Skeletal muscle satellite cell (primary cell): ENCODE data around the gene LTV1. TPM values are rescaled to one million over a fixed set of nuclear protein-coding genes. Genes with fewer than 3 reads are reported as not detected.
A peak's percentile ranks its signal among the peaks of the same experiment; 100 is the strongest.
"Not testable (repeated sequence)": the region's sequence is repeated elsewhere in the genome, so short reads cannot be mapped to it uniquely, and the experiment has no call there.

Source experiments
- H3K27me3 ChIP-seq: 2 replicates; pipeline ENCODE4 v1.7.0; 2013; ENCODE audit warnings: low read length; ENCODE audit not compliant: control insufficient read depth, insufficient read depth
- H3K36me3 ChIP-seq: 2 replicates; pipeline ENCODE4 v1.7.0; 2013; ENCODE audit warnings: mild to moderate bottlenecking, control low read depth, low read length; ENCODE audit not compliant: insufficient read depth
- H3K4me1 ChIP-seq: 2 replicates; pipeline ENCODE4 v1.7.0; 2013; ENCODE audit warnings: low read length; ENCODE audit not compliant: control insufficient read depth, insufficient read depth
- H3K4me2 ChIP-seq: 2 replicates; pipeline ENCODE4 v1.7.0; 2013; ENCODE audit warnings: mild to moderate bottlenecking, low read length
- H3K4me3 ChIP-seq: 2 replicates; pipeline ENCODE4 v1.7.0; 2013; ENCODE audit warnings: low read length
- H3K9ac ChIP-seq: 2 replicates; pipeline ENCODE4 v1.7.0; 2013; ENCODE audit warnings: mild to moderate bottlenecking, low read depth, low read length, moderate library complexity
- H3K9me3 ChIP-seq: replicated peaks from 2 replicates; pipeline ENCODE4 v1.7.0; 2013; ENCODE audit warnings: mild to moderate bottlenecking, control low read depth, low read length
- total RNA-seq: library from RNA; depleted of rRNA; stranded (reverse); fragments of >200 nt; gene quantifications from 2 replicates; pipeline ENCODE4 v1.2.3, GENCODE V29; 2012; rRNA removed

The LTV1 gene, protein sequence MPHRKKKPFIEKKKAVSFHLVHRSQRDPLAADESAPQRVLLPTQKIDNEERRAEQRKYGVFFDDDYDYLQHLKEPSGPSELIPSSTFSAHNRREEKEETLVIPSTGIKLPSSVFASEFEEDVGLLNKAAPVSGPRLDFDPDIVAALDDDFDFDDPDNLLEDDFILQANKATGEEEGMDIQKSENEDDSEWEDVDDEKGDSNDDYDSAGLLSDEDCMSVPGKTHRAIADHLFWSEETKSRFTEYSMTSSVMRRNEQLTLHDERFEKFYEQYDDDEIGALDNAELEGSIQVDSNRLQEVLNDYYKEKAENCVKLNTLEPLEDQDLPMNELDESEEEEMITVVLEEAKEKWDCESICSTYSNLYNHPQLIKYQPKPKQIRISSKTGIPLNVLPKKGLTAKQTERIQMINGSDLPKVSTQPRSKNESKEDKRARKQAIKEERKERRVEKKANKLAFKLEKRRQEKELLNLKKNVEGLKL
- 23.6 and 27.6 TPM in 2 replicates for total RNA-seq

GRCh38 chr6:143842902-143843676, at the start of gene LTV1:
Gene LTV1, plus strand, starts transcription at chr6:143843338. Its CDS starts 140 bp downstream, at chr6:143843478.
- H3K4me3 ChIP-seq = peak within 1 kb of the TSS; percentile 97
- H3K27me3 ChIP-seq = no peaks in the 10 kb centered on the region
- peaks cover 33% of the 10 kb centered on the region for H3K36me3 ChIP-seq
- H3K9me3 ChIP-seq = no peaks in the 10 kb centered on the region
- H3K4me1 ChIP-seq = peaks cover 13% of the 10 kb centered on the region
- H3K9ac ChIP-seq = peak within 1 kb of the TSS; percentile 100
- H3K4me2 ChIP-seq = peak within 1 kb of the TSS; percentile 100

DNA sequence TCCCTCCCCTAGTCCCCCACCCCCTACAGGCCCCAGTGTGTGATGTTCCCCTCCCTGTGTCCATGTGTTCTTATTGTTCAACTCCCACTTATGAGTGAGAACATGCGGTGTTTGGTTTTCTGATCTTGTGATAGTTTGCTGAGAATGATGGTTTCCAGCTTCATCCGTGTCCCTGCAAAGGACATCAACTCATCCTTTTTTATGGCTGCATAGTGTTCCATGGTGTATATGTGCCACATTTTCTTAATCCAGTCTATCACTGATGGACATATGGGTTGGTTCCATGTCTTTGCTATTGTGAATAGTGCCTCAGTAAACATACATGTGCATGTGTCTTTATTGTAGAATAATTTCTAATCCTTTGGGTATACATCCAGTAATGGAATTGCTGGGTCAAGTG, 46.6 kb upstream of the LTV1 start:
- not testable (repeated sequence) for H3K9ac ChIP-seq, H3K4me1 ChIP-seq, H3K4me2 ChIP-seq, H3K9me3 ChIP-seq, H3K36me3 ChIP-seq, H3K27me3 ChIP-seq, H3K4me3 ChIP-seq

- not testable (repeated sequence) for H3K4me1 ChIP-seq, H3K4me3 ChIP-seq, H3K9ac ChIP-seq, H3K27me3 ChIP-seq, H3K9me3 ChIP-seq, H3K4me2 ChIP-seq, H3K36me3 ChIP-seq
These were observed 44.7 kb upstream of the LTV1 start for GRCh38 chr6:143798487-143798886.

GRCh38 chr6:143802833-143803565, 40.1 kb upstream of the LTV1 start:
- H3K9ac ChIP-seq = no peak overlapping the region
- no peaks in the 10 kb centered on the region for H3K9me3 ChIP-seq
- no peaks in the 10 kb centered on the region for H3K27me3 ChIP-seq
- peaks cover 4% of the 10 kb centered on the region for H3K36me3 ChIP-seq
- H3K4me3 ChIP-seq = no peak overlapping the region
- H3K4me1 ChIP-seq = peaks cover 23% of the 10 kb centered on the region
- H3K4me2 ChIP-seq = no peak overlapping the region

GRCh38 chr6:143803769-143804568, 39.2 kb upstream of the LTV1 start:
- Histone ChIP-seq H3K27me3 (no peaks in the 10 kb centered on the region), H3K4me3 (no peak overlapping the region), H3K36me3 (peaks cover 9% of the 10 kb centered on the region), H3K4me1 (peaks cover 23% of the 10 kb centered on the region), H3K9ac (no peak overlapping the region), H3K4me2 (no peak overlapping the region), H3K9me3 (no peaks in the 10 kb centered on the region)

- Histone ChIP-seq H3K9ac (no peak overlapping the region), H3K27me3 (no peaks in the 10 kb centered on the region), H3K4me3 (no peak overlapping the region), H3K36me3 (peaks cover 9% of the 10 kb centered on the region), H3K4me2 (no peak overlapping the region), H3K4me1 (peaks cover 23% of the 10 kb centered on the region), H3K9me3 (no peaks in the 10 kb centered on the region)
These were observed 38.3 kb upstream of the LTV1 start for GRCh38 chr6:143804835-143805239.

GRCh38 chr6:143806282-143807102, 36.6 kb upstream of the LTV1 start:
- peaks cover 23% of the 10 kb centered on the region for H3K4me1 ChIP-seq
- H3K9me3 ChIP-seq = no peaks in the 10 kb centered on the region
- peak overlapping the region; percentile 62 for H3K9ac ChIP-seq
- H3K4me3 ChIP-seq = no peak overlapping the region
- H3K36me3 ChIP-seq = peaks cover 9% of the 10 kb centered on the region
- peak overlapping the region; percentile 57 for H3K4me2 ChIP-seq
- H3K27me3 ChIP-seq = no peaks in the 10 kb centered on the region

DNA sequence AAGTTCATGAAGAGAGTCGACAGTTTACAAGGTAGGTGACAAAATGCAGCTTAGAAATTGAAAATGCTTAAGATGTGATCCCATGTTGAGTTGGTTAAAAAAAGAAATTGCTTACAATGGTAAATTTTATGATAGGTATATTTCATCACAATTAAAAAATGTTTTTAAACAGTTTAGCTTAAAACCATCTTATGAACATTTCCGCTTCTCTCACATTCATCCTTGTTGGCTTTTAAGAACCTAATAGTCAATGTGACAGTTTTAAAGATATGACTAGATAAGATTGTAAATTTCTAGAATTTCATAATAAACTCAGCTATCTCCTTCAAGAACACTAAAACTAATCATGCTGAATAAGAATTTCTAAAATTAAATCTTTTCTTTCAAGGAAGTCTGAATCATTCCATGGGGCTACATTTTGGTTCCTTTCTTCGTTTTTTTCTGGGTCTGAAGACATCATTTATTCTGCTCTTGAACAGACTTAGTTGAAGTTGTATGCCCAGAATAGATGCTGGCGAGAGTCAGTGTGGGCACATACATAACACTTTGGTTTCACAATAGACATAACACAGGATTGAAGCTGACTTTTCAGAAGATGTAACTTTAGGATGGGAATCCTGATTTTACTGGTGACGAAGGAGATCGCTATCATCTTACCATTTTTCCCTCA, 35.9 kb upstream of the LTV1 start:
- Histone ChIP-seq H3K9ac (no peak overlapping the region), H3K4me1 (peaks cover 23% of the 10 kb centered on the region), H3K4me3 (no peak overlapping the region), H3K36me3 (peaks cover 9% of the 10 kb centered on the region), H3K9me3 (no peaks in the 10 kb centered on the region), H3K4me2 (no peak overlapping the region), H3K27me3 (no peaks in the 10 kb centered on the region)

GRCh38 chr6:143810745-143811144, 32.4 kb upstream of the LTV1 start:
- Histone ChIP-seq H3K9ac (no peak overlapping the region), H3K9me3 (no peaks in the 10 kb centered on the region), H3K4me3 (no peak overlapping the region), H3K36me3 (peaks cover 9% of the 10 kb centered on the region), H3K27me3 (no peaks in the 10 kb centered on the region), H3K4me2 (no peak overlapping the region), H3K4me1 (peaks cover 13% of the 10 kb centered on the region)
